HK-2 (cell line): ENCODE measurements around the gene HS6ST2.
"Not testable (repeated sequence)": the region's sequence is repeated elsewhere in the genome, so short reads cannot be mapped to it uniquely, and the experiment has no call there.

Source experiments
- DNase-seq: peaks from one replicate; pipeline ENCODE4 v3.0.0-alpha.2; 2018; ENCODE audit not compliant: unreplicated experiment

Gene HS6ST2

DNA sequence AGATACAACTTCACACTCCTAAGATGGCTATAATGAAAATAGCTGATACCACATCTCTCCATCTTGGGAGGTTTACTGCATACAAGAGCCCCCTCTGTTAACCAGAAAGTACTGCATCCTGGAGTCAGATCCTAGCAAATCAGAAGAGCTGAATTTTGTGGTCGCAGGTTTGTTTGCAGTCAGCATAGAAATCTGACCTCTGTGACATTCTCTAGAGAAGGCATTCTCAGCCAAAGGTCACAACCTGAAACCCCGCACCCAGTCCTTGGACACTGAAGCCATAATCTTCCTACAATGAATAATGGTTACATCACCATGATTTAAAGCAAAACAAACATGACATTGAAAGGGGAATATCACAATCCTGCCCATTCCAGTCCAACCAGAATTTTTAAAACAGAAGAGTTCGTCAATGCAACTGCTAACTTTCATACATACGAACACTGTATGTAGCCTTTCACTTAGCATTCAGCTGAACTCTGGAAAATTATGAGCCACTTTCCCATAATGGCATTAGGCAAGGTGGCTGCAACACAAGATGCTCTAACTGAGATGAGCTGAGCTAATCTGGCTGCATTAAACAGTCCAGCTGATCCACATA, 17.6 kb downstream of the HS6ST2 start:
- DNase-seq = no peak

DNA sequence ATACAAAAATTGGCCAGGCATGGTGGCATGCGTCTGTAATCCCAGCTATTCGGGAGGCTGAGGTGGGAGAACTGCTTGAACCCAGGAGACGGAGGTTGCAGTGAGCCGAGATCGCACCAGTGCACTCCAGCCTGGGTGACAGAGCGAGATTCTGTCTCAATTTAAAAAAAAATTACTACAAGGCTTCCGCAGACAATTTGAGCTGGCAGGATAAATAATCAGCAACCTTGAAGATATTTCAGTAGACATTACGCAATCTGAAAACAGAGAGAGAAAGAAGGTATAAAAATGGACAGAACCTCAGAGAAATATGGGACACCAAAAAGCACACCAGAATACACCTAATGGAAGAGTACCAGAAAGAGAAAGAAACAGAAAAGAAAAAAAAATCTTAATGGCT, 25.3 kb downstream of the HS6ST2 start:
- no peak for DNase-seq

DNA sequence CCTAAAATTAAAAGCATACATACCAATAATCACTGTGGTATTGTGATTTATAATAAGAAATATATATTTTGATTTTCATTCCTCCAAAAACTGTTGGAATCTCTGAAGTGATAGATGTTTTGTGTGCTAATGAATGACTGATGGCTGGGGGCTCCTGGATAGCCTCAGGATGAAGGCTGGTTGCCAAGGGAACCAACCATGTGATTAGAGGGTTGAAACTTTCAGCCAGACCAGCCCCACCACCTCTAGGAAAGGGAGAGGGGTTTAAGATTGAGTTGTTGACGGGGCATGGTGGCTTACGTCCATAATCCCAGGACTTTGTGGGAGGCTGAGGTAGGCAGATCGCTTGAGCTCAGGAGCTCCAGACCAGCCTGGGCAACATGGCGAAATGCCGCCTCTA, 34.0 kb downstream of the HS6ST2 start:
- DNase-seq = no peak

DNA sequence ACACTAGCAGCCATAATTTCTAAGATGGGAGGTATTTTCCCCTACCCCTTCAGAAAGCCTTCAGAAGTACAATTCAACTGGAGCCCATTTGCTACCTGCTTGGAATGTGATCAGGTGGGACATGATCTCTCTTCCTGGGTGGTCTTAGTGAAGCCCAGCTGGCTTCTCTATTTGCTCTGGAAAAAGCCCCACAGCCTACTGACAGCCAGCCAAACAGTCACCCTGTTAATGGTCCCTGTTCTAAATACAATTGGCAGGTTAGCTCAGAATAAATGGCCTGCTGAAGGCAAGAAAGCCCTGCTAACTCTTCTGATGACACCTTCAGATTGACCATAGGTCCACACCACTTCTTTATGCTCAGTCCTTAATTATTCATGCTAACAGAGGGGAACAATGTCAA, 39.9 kb downstream of the HS6ST2 start:
- DNase-seq = no peak

DNA sequence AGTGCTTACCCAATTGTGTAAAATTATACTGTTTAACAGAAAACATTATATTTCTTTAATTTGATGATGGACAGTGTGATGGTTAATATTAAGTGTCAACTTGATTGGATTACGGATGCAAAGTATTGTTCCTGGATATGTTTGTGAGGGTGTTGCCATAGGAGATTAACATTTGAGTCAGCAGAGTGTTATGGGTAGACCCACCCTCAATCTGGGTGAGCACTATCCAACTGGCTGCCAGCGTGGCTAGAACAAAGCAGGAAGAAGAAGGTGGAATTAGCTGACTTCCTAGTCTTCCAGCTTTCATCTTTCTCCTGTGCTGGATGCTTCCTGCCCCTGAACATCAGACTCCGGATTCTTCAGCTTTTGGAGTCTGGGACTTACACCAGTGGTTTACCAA, 42.1 kb downstream of the HS6ST2 start:
- no peak for DNase-seq

DNA sequence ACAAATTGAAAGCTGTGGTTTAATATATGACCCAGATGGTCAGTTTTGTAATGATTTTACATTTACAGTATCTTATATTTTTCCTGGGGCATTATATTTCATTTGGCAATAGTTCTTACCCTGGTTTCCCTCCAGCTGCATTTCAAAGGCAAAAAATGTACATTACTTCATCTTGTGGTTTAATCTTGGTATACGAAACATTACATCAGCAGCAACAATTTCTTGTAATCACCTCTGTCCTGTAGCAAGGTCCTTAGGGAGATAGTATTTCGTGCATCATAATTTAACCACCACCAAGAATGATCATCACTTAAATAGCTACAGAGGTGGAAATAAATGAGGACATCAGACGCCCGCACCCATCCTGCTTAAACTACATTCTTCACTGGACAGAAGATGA, 48.8 kb downstream of the HS6ST2 start:
- DNase-seq = no peak

DNA sequence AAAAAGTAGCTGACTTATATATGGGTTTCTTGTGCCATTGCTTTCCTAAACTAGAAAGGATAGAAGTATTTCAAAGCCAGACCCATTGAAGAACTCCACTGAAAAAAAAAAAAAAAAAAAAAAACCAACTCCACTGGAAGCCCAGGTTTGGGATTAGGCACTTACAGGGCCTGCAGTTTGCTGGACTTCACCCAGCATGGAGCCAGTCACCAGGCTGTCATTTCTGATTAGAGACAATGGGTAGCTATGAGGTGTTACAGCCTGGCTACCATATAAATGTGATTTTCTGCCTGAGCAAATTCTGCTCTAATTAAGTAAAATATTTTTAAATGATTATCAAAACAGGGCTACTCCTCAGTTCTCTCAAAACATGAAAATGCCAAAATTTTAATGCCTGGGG, 49.5 kb downstream of the HS6ST2 start:
- no peak for DNase-seq

DNA sequence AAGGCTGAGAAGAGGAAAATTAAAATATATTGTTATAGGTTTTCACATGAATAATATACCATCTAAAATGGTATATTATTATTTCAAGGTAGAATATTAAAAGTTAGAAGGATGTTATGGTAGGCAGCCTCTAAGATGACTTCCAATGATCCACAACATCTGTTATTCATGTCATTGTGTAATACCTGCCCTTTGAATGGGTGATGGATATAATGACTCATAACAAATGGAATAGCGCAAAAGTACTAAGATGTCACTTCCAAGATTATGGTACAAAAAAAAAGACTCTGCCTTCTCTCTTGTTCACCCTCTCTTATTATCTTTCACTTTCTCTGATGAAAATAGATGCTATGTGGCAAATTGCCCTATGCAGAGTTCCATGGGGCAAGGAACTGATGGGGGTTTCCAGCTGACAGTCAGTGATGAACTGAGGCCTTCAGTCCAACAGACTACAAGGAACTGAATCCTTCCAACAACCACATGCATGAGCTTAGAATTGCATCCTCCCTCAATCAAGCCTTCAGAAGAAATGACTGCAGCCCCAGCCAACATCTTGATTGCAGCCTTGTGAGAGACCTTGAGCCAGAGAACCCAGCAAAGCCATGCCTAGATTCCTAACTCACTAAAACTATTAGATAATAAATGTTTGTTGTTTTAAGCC, 57.7 kb downstream of the HS6ST2 start:
- no peak for DNase-seq

DNA sequence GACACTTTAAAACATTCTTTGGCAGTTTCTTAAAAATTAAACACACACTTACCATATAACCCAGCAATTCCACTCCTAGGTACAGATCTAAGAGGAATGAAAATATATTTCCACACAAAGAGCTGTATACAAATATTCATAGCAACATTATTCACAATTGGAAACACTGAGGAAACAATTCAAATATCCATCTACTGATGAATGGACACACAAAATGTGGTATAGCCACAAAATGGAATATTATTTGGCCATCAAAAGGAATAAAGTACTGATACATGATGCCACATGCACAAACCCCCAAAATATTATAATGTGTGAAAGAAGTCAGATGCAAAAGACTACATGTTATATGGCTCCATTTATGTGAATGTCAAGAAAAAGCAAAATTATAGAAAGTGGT, 70.9 kb downstream of the HS6ST2 start:
- DNase-seq = no peak

DNA sequence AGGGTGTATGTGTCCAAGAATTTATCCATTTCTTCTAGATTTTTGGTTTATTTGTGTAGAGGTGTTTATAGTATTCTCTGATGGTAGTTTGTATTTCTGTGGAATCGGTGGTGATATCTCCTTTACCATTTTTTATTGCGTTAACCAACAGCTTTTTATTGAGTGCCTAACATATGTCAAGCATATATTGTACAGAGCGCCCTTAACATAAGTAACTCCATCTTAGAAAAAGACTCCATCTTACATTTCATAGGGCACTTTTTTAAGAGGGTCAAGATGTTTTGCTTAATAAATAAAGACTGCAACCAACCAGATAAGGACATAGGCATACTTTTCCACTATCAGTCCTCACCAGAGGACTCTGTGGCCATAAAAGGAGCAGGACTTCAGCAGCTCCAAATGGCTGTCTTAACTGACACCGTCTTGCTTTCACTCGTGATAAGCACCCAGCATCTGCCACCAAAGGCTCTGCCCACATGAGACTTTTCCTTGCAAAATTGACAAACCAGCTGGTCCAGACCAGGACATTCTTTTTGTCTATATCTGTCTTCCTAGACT, 75.0 kb downstream of the HS6ST2 start:
- DNase-seq = no peak

DNA sequence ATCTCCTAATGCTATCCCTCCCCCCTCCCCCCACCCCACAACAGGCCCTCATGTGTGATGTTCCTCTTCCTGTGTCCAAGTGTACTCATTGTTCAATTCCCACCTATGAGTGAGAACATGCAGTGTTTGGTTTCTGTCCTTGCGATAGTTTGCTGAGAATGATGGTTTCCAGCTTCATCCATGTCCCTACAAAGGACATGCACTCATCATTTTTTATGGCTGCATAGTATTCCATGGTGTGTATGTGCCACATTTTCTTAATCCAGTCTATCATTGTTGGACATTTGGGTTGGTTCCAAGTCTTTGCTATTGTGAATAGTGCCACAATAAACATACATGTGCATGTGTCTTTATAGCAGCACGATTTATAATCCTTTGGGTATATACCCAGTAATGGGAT, 77.7 kb downstream of the HS6ST2 start:
- not testable (repeated sequence) for DNase-seq

DNA sequence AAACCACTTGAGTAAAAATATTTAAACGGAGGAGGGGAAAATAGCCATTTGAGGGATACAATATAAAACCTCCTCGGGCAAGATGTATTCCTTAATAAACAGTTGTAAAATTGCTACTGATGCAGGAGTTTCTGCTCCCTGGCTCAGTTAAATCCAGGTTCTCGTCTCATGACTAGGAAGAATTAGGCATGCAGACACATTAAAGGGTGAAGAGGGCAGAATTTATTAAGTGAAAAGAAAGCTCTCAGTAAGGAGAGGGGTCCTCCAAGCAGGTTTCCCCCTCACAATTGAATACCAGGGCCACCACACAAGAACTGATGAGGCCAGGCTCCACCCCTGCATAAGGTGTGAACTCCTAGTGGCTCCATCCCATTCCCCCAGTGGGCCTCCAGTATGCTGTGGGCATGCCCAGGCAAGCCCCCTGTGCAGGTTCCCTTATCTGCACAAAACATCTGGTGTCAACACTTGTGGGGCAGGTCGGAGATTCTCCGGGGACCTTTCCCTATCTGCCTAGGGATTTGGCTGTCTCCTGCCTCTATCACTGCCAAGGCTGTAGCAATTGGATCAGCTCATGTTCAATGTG, 80.4 kb downstream of the HS6ST2 start:
- DNase-seq = no peak

DNA sequence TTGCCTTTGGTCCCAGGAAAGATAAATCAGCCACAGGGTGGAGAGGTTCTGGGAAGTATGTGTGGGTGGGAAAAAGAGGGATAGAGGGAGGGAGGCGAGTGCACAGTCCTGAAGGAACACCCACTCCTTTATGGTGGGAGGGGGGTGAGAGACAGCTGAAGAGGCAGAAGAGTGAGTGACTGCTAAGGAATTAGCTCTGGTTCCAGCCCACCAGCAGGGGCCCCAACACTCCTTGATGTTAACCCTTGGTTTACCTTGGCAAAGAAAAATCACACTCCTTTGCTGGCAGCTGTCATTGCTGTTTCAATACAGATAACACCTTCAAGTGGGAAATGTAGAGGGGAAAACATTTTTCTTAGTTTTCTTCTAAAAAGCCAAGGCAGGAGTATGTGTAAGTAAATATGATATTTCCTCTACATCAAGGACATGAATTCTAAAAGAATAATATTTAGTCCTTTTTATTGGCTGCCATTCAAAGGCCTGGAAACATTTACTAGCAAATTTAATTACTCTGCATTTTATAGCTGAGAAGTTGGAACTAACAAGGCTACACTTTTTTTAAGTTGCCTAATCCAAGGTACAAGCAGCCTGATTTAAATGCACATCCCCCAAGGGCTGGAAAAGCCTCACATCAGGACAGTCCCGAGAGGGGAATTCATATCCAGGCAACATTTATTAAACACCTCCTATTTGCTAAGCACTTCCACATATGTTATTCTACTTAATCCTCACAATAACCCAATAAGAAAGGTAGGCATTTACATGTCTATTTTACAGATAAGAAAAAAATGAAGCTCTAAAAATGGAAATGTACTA, 81.7 kb downstream of the HS6ST2 start:
- no peak for DNase-seq

DNA sequence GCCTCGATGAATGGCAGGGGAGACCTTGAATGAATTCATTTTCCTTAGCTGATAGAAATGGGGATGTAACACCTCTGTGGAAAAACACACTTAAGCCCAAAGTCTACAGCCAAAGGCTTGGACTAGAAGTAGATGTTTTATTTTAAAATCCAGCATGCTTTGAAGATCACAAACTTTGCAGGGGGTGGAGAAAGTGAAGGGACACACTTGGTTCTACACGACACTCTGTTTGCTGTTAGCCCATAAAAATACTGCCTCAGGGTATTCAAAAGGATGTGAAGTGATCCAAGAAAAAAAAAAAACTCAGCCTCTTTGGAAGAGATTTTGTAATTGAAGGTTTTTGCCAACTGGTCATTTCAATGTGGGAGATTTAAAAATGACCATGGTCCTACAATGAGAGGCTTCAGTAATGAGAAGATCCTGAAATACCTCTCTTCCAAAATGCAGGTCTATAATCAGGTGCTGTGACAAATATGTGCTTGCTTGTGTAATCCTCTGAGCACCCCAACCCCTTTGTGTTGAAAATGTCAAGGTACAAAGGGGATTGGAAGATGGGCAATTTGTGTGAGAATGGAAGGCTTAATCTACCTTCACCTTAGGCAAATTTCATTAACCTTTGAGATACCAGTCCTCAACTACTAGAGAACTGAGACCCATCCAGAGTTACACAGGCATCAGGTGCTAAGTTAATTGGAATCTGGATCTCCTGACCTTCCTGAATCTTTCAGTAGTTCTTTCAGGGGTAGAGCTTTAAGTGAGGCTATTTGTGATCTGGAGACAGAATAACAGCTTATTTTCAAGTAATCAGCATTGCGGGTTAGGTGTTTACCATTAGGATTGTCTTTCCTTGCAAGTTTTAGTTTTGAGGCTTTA, 82.5 kb downstream of the HS6ST2 start:
- no peak for DNase-seq

DNA sequence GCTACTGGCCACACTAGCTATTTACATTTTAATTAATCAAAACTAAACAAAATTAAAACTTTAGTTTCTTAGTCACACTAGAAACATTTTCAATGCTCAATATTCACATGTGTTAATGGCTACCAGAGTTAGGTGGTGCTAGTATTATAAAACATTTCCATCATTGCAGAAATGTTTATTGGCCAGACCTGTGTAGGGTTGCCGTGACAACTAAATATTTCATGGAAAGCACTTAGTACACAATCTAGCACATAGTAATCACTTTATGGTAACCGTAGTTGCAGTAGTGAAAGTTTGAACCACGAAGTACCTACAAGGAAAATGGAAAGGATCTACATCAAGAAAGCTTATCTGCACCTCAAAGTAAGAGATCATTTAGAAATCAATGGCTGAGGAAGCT, 95.9 kb downstream of the HS6ST2 start:
- no peak for DNase-seq

DNA sequence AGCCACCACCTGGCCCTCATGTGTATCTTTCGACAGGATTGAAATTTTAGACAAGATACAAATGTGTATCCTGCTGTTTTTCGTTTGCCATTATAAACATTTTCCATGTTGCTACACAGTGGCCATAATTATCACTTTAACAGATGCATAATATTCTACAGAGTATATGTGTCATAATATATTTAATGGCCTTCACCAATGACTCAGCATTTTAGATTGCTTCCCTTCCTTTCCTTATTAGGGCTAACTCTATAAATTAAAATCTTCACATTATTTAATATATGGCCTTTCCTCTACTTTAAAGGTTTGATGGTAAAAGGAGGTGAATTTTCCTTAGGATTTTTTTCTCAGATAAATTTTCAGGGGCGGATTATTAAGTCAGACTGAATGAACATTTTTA, 97.4 kb downstream of the HS6ST2 start:
- DNase-seq = no peak

DNA sequence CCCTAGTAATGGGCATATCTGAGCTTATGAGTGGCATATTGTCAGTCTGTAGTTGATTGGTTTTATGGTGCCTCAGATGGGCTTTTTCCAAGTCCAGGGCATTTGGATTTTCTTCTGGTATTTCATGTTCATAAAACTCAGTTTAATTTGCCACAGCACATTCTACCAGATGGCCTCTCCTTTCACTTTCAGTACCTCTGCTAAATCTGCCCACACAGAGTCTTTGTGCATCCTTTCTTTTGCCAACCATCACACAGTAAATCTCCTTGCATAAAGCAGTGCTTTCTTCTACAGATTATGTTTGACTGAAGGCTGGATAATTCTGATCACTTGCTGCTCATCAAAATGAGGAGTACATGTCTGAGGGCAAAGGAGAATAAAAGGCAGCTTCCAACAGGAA, 98.2 kb downstream of the HS6ST2 start:
- DNase-seq = no peak

DNA sequence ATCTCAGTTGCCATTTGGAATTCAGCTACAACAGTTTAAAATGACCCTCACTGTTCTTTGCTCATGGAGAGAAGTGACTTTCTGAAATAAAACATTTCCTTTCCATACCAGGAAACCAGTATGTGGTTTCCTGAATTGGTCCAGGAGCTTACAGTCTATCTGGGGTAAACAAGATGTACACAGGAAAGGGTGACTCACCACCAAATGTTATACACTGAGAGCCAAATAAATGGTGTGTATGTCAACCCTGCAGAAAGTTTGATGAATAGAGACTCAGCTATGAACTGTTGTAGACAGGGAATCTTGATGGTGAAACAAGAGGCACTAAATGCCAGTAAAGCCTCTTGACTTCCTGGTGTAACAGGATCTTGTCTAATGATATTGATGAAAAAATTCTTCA, 100.4 kb downstream of the HS6ST2 start:
- DNase-seq = no peak

DNA sequence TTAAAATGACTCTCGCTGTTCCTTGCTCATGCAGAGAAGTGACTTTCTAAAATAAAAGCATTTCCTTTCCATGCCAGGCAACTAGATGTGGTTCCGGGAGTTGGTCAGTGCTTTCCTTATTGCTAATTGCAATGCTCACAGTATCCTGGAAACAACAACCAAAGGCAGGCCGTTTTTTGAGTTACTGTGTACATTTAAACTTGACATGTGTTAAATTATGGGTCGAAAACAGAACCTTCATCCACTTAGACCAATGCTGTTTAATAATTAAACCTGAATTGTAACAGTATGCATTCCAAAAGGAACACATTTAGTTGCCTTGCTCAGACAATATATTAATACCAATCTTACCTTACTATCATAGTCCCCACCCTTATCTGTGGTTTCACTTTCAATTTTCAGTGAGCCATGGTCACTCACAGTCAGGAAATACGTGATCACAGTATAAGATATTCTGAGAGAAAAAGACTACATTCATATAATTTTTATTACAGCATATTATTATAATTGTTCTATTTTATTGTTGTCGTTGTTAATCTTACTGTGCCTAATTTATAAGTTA, 102.6 kb downstream of the HS6ST2 start:
- DNase-seq = no peak

DNA sequence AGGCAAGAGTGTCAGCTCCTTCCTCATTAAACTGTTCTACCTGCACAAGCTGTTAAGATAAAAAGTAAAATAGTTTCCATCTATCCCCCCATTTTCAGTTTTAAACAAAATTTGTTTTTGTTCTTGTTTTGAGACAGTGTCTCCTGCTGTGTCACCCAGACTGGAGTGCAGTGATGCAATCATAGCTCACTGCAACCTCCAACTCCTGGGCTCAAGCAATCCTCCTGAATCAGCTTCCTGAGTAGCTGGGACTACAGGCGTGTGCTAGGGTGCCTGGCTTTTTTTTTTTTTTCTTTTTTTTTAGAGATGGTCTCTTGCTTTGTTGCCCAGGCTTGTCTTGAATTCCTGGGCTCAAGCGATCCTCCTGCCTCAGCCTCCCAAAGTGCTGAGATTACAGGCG, 105.4 kb downstream of the HS6ST2 start:
- peak; percentile 6 for DNase-seq

DNA sequence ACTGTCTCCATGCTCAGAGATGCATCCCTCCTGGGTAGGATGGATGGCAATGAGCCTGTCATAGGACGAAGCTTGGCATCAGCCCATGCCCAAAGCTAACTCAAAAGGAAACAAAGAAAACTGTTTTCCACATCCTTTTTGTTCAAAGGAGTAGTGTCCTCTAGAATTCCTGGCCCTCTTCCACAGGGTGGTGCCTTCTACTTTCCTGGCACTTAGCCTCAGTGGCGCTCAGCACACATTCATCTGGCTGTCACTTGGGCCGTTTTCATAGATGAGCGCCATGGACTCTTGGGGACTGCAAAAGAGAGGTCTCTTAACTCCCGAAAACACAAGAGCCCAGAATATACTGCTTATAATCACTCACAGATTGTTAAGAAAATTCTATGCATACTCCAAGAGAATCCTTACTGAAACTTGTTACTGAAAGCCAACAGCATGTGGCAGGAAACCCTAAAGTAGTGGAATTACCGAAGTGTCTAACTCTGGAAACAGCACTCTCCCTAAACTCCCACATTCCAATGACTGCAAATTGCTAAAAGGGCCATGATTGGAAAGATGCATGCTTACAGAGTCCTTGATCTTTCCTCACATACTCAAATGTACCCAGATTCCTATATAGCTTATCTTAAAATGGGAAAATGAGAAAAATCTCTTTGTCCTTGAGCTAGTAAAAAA, 110.0 kb downstream of the HS6ST2 start:
- no peak for DNase-seq
